HepG2 (cell line): ENCODE results near the gene ARPC1A. TPM values are rescaled to one million over a fixed set of nuclear protein-coding genes. Genes with fewer than 3 reads are reported as not detected.

ENCODE experiments used
- CCAR2 ChIP-seq: fragments of 200-400 bp; formaldehyde crosslinking; optimal IDR thresholded peaks from 2 replicates; pipeline ENCODE3; 2018; ENCODE audit warnings: low read depth, mild to moderate bottlenecking, low read length, moderate library complexity
- HNRNPK ChIP-seq: fragments of 200-400 bp; formaldehyde crosslinking; IDR thresholded peaks from 2 replicates; pipeline ENCODE4 v1.6.1; 2018; ENCODE audit warnings: low read length, low read depth, moderate library complexity, mild to moderate bottlenecking; ENCODE audit not compliant: poor library complexity, severe bottlenecking
- HOXD1 ChIP-seq: sonication (generic); formaldehyde crosslinking; IDR thresholded peaks from 2 replicates; pipeline ENCODE4 v1.5.0; 2020; ENCODE audit warnings: missing genetic modification reagents
- MTA1 ChIP-seq: sonication (generic); formaldehyde crosslinking; IDR thresholded peaks from 2 replicates; pipeline ENCODE4 v1.4.0; 2020; ENCODE audit warnings: missing genetic modification reagents, mild to moderate bottlenecking, borderline replicate concordance
- NAIF1 ChIP-seq: sonication (generic); formaldehyde crosslinking; IDR thresholded peaks from 2 replicates; pipeline ENCODE4 v1.5.0; 2020; ENCODE audit warnings: mild to moderate bottlenecking, missing genetic modification reagents, borderline replicate concordance
- NFRKB ChIP-seq: fragments of 450-650 bp; IDR thresholded peaks from 2 replicates; pipeline ENCODE4 v1.6.1; 2017
- PHB2 ChIP-seq: fragments of 450-650 bp; IDR thresholded peaks from 2 replicates; pipeline ENCODE4 v1.6.1; 2018; ENCODE audit not compliant: partially characterized antibody
- PHF8 ChIP-seq: sonication (generic); formaldehyde crosslinking; IDR thresholded peaks from 2 replicates; pipeline ENCODE4 v1.5.0; 2020; ENCODE audit warnings: missing genetic modification reagents
- SAFB2 ChIP-seq: sonication (generic); formaldehyde crosslinking; IDR thresholded peaks from 2 replicates; pipeline ENCODE4 v1.5.1; 2020; ENCODE audit warnings: missing genetic modification reagents, low read depth, mild to moderate bottlenecking, borderline replicate concordance
- SNRNP70 ChIP-seq: fragments of 200-400 bp; formaldehyde crosslinking; IDR thresholded peaks from 2 replicates; pipeline ENCODE4 v1.6.1; 2017; ENCODE audit warnings: mild to moderate bottlenecking, low read depth, low read length, moderate library complexity
- ZFP41 ChIP-seq: sonication (generic); formaldehyde crosslinking; IDR thresholded peaks from 2 replicates; pipeline ENCODE4 v1.4.0; 2020; ENCODE audit warnings: mild to moderate bottlenecking, missing genetic modification reagents, borderline replicate concordance
- ZNF33A ChIP-seq: sonication (generic); formaldehyde crosslinking; IDR thresholded peaks from 2 replicates; pipeline ENCODE4 v1.5.1; 2020; ENCODE audit warnings: missing genetic modification reagents, mild to moderate bottlenecking, moderate library complexity, borderline replicate concordance
- ZNF367 ChIP-seq: sonication (generic); formaldehyde crosslinking; IDR thresholded peaks from 2 replicates; pipeline ENCODE4 v1.4.0; 2020; ENCODE audit warnings: missing genetic modification reagents, borderline replicate concordance
- ZNF451 ChIP-seq: sonication (generic); formaldehyde crosslinking; IDR thresholded peaks from 2 replicates; pipeline ENCODE4 v1.5.0; 2020; ENCODE audit warnings: mild to moderate bottlenecking, missing genetic modification reagents
- ZNF501 ChIP-seq: sonication (generic); formaldehyde crosslinking; IDR thresholded peaks from 2 replicates; pipeline ENCODE4 v1.5.1; 2020; ENCODE audit warnings: mild to moderate bottlenecking, moderate library complexity, missing genetic modification reagents
- ZNF572 ChIP-seq: sonication (generic); formaldehyde crosslinking; IDR thresholded peaks from 2 replicates; pipeline ENCODE4 v1.5.1; 2020; ENCODE audit warnings: mild to moderate bottlenecking, missing genetic modification reagents
- ZNF75D ChIP-seq: sonication (generic); formaldehyde crosslinking; IDR thresholded peaks from 2 replicates; pipeline ENCODE4 v1.8.1; 2023; ENCODE audit warnings: missing genetic modification reagents, mild to moderate bottlenecking, borderline replicate concordance
- ZNF776 ChIP-seq: sonication (generic); formaldehyde crosslinking; IDR thresholded peaks from 2 replicates; pipeline ENCODE4 v1.4.0; 2020; ENCODE audit warnings: mild to moderate bottlenecking, missing genetic modification reagents
- ZSCAN12 ChIP-seq: sonication (generic); formaldehyde crosslinking; IDR thresholded peaks from 2 replicates; pipeline ENCODE4 v1.9.0; 2021; ENCODE audit warnings: mild to moderate bottlenecking, missing genetic modification reagents
- polyA plus RNA-seq, 8 experiments: library from polyadenylated mRNA; depleted of rRNA in 3 of 8; stranded (reverse) in 7 of 8; unstranded in 1 of 8; fragments of >200 nt; fragmentation: Illumina TruSeq in 4 of 8; extraction: Trizol in 4 of 8; gene quantifications; 2 replicates each; pipeline versions ENCODE4 v1.2.1 to v1.2.3, GENCODE V29; 2011 to 2016; ENCODE audit warnings: low read depth in 4 of 8, missing spikeins in 1 of 8, mixed read lengths in 1 of 8; ENCODE audit not compliant: insufficient read depth in 1 of 8
- total RNA-seq, 5 experiments: library from RNA; depleted of rRNA; stranded (reverse); fragments of >200 nt; fragmentation: Illumina TruSeq; extraction: Trizol; gene quantifications; 2 replicates each; pipeline ENCODE4 v1.2.3, GENCODE V29; 2016; ENCODE audit warnings: low read depth in 1 of 5
- TF ChIP-seq, protein P1 (sequence below): sonication (generic); formaldehyde crosslinking; IDR thresholded peaks from 2 replicates; pipeline ENCODE4 v1.5.1; 2020; ENCODE audit warnings: missing genetic modification reagents, mild to moderate bottlenecking, borderline replicate concordance
- TF ChIP-seq, protein P2 (sequence below): sonication (generic); formaldehyde crosslinking; IDR thresholded peaks from 2 replicates; pipeline ENCODE4 v1.4.0; 2020; ENCODE audit warnings: mild to moderate bottlenecking, missing genetic modification reagents
- TF ChIP-seq, protein P3 (sequence below): sonication (generic); formaldehyde crosslinking; IDR thresholded peaks from 2 replicates; pipeline ENCODE4 v1.4.0; 2020; ENCODE audit warnings: missing genetic modification reagents, borderline replicate concordance
- TF ChIP-seq, protein P4 (sequence below): IDR thresholded peaks from 2 replicates; pipeline ENCODE4 v1.6.1; 2016; ENCODE audit warnings: mild to moderate bottlenecking, missing biosample characterization, missing genetic modification reagents
- TF ChIP-seq, protein P5 (sequence below): sonication (generic); formaldehyde crosslinking; IDR thresholded peaks from 2 replicates; pipeline ENCODE4 v1.8.0; 2022; ENCODE audit warnings: mild to moderate bottlenecking, missing genetic modification reagents, moderate library complexity

ARPC1A gene
- total and polyA plus RNA-seq, 2 of the 13 experiments (the other 11 are each of a cell fraction or from before 2014, with no cell fraction given) = 44.3 to 88.5 TPM

DNA sequence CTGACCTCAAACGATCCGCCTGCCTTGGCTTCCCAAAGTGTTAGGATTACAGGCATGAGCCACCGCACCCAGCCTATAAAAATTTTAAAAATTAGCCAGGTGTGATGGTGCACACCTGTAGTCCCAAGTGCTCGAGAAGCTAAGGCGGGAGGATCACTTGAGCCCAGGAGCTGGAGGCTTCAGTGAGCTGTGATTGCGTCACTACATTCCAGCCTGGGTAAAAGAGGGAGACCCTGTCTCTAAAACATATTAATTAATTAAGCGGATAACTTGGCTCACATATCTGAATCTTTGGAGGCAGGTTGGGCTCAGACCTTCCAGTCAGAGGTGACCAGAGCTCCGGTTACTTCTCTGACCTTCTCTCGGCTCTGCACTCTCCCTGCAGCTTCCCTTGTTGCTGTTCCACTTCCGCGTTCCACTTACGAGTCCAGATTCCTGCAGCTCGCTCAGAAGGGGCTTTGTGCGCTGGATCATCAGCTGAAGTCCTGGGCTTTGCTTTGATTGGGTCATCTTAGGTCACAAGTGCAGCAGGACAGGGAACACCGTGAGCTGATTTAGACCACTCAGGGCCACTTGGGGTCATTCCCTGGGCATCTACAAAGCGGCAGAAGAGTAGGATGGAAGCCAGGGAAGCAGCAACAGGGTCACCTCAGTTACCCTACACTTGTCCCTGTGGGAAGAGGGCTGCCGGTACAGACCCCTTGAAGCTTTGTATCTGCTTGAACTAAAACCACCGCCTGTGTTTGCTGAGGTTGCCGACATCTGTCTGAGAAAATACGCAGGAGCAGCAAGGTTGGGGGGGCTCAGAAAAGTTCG, 46.8 kb downstream of the ARPC1A start (continued):
- TF ChIP-seq, protein P1, sequence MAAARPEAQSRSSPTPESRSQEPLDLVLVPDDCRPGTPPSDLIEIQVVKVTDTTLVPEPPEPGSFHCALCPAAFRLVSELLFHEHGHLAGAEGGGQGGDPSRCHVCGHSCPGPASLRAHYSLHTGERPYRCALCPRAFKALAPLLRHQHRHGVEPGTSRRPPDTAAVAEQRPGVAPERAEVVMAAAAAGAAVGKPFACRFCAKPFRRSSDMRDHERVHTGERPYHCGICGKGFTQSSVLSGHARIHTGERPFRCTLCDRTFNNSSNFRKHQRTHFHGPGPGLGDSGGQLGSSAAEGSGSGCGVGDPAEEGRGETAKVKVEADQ (CRISPR knock-in tag) = no peak
- TF ChIP-seq, protein P2, sequence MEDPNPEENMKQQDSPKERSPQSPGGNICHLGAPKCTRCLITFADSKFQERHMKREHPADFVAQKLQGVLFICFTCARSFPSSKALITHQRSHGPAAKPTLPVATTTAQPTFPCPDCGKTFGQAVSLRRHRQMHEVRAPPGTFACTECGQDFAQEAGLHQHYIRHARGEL (CRISPR knock-in tag) = no peak
- TF ChIP-seq, protein P3, sequence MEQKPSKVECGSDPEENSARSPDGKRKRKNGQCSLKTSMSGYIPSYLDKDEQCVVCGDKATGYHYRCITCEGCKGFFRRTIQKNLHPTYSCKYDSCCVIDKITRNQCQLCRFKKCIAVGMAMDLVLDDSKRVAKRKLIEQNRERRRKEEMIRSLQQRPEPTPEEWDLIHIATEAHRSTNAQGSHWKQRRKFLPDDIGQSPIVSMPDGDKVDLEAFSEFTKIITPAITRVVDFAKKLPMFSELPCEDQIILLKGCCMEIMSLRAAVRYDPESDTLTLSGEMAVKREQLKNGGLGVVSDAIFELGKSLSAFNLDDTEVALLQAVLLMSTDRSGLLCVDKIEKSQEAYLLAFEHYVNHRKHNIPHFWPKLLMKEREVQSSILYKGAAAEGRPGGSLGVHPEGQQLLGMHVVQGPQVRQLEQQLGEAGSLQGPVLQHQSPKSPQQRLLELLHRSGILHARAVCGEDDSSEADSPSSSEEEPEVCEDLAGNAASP (CRISPR knock-in tag) = peak; percentile 100
- TF ChIP-seq PHB2 = no peak
- no peak for TF ChIP-seq ZNF33A (CRISPR knock-in tag)
- no peak for TF ChIP-seq HNRNPK
- TF ChIP-seq ZFP41 = no peak
- TF ChIP-seq CCAR2 = peak; percentile 23
- TF ChIP-seq ZNF75D = no peak
- no peak for TF ChIP-seq HOXD1 (CRISPR knock-in tag)
- no peak for TF ChIP-seq ZSCAN12 (CRISPR knock-in tag)
- TF ChIP-seq ZNF501 (CRISPR knock-in tag) = peak; percentile 75; the same call in 1 of the 2 replicates
- peak; percentile 60 for TF ChIP-seq PHF8 (CRISPR knock-in tag)
- 0 out of 2 replicates have a peak, but pooled peaks have one; percentile 9 for TF ChIP-seq ZNF451 (CRISPR knock-in tag)
- TF ChIP-seq ZNF572 (CRISPR knock-in tag) = no peak
- no peak for TF ChIP-seq NFRKB
- TF ChIP-seq SNRNP70 = no peak
- TF ChIP-seq ZNF367 (CRISPR knock-in tag) = no peak
- TF ChIP-seq, protein P4, sequence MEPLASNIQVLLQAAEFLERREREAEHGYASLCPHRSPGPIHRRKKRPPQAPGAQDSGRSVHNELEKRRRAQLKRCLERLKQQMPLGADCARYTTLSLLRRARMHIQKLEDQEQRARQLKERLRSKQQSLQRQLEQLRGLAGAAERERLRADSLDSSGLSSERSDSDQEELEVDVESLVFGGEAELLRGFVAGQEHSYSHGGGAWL (CRISPR knock-in tag) = no peak
- 0 out of 2 replicates have a peak, but pooled peaks have one; percentile 75 for TF ChIP-seq MTA1
- no peak for TF ChIP-seq NAIF1 (CRISPR knock-in tag)
- no peak for TF ChIP-seq SAFB2 (CRISPR knock-in tag)
- TF ChIP-seq, protein P5, sequence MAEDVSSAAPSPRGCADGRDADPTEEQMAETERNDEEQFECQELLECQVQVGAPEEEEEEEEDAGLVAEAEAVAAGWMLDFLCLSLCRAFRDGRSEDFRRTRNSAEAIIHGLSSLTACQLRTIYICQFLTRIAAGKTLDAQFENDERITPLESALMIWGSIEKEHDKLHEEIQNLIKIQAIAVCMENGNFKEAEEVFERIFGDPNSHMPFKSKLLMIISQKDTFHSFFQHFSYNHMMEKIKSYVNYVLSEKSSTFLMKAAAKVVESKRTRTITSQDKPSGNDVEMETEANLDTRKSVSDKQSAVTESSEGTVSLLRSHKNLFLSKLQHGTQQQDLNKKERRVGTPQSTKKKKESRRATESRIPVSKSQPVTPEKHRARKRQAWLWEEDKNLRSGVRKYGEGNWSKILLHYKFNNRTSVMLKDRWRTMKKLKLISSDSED (CRISPR knock-in tag) = no peak
- no peak for TF ChIP-seq ZNF776 (CRISPR knock-in tag)
